NOMO-1 (cell line): Measurements from ENCODE around the gene MAP3K10.
A peak's percentile ranks its signal among the peaks of the same experiment; 100 is the strongest.
"Not testable (repeated sequence)": the region's sequence is repeated elsewhere in the genome, so short reads cannot be mapped to it uniquely, and the experiment has no call there.

Experiments
- DNase-seq, 2 experiments: peaks; one replicate each; lab custom pipeline; 2025; ENCODE audit not compliant: unreplicated experiment in 2 of 2; lab: John Stamatoyannopoulos, UW

MAP3K10 gene

GRCh38 chr19:40216013-40216776, 25.0 kb downstream of the MAP3K10 start:
- no peak for DNase-seq

- no peak for DNase-seq
Measured at GRCh38 chr19:40216777-40217026, 25.5 kb downstream of the MAP3K10 start.

- DNase-seq, result peak in 1 of 2 experiments; percentile 3
Measured at GRCh38 chr19:40217027-40217810, 26.0 kb downstream of the MAP3K10 start.

- DNase-seq, result no peak
Measured at GRCh38 chr19:40217934-40218890, 27.0 kb downstream of the MAP3K10 start, which contains the start of gene TTC9B. TSS of gene TTC9B (minus strand) at chr19:40218384. CDS start at chr19:40218381, 3 bp downstream.

GRCh38 chr19:40219029-40219428, 27.8 kb downstream of the MAP3K10 start:
- DNase-seq, result not testable (repeated sequence)

- DNase-seq, result no peak
Measured at GRCh38 chr19:40219721-40220276, 28.6 kb downstream of the MAP3K10 start.

- DNase-seq, result no peak
Measured at GRCh38 chr19:40220674-40221073, 29.4 kb downstream of the MAP3K10 start.

- DNase-seq, result peak; percentile 62 to 78
Measured at GRCh38 chr19:40221858-40222619, 30.8 kb downstream of the MAP3K10 start.

GRCh38 chr19:40223135-40223822, 32.1 kb downstream of the MAP3K10 start:
- no peak for DNase-seq

- no peak for DNase-seq
Measured at GRCh38 chr19:40224342-40225150, 33.3 kb downstream of the MAP3K10 start.

GRCh38 chr19:40225440-40226305, 34.4 kb downstream of the MAP3K10 start:
- DNase-seq, result no peak

- DNase-seq, result no peak
Measured at GRCh38 chr19:40228346-40228745, 37.1 kb downstream of the MAP3K10 start.

GRCh38 chr19:40228863-40229262, 37.6 kb downstream of the MAP3K10 start:
- no peak for DNase-seq

- no peak for DNase-seq
Measured at GRCh38 chr19:40229484-40229883, 38.3 kb downstream of the MAP3K10 start.

- no peak for DNase-seq
Measured at GRCh38 chr19:40229926-40230417, 38.7 kb downstream of the MAP3K10 start.

- DNase-seq, result no peak
Measured at GRCh38 chr19:40231057-40231456, 39.8 kb downstream of the MAP3K10 start.
